Occipital lobe (tissue), 2 donors: ENCODE data around the gene KIAA1191. TPM values are rescaled to one million over a fixed set of nuclear protein-coding genes. Genes with fewer than 3 reads are reported as not detected.

Experiments
- DNase-seq: peaks from one replicate; lab custom pipeline; 2025; lab: John Stamatoyannopoulos, UW
- total RNA-seq: library from RNA; depleted of rRNA; stranded (reverse); fragments of >200 nt; gene quantifications from one replicate; pipeline ENCODE4 v1.2.3, GENCODE V29; 2014

The KIAA1191 gene
- total RNA-seq, 1 donor from 2014 or later, result 97.3 TPM

- DNase-seq, result peak; percentile 57
Measured at GRCh38 chr5:176365351-176366231, 4.0 kb upstream of the KIAA1191 start, which contains the start of gene ARL10. Gene ARL10, plus strand, starts transcription at chr5:176365487. Its CDS starts 77 bp downstream, at chr5:176365564.

- DNase-seq, result no peak
Measured at GRCh38 chr5:176364765-176365350, 3.3 kb upstream of the KIAA1191 start.

GRCh38 chr5:176362233-176362490 is 598 bp upstream of the KIAA1191 start:
- DNase-seq, result no peak

GRCh38 chr5:176360894-176361436 is 599 bp downstream of the KIAA1191 start:
- no peak for DNase-seq

DNA sequence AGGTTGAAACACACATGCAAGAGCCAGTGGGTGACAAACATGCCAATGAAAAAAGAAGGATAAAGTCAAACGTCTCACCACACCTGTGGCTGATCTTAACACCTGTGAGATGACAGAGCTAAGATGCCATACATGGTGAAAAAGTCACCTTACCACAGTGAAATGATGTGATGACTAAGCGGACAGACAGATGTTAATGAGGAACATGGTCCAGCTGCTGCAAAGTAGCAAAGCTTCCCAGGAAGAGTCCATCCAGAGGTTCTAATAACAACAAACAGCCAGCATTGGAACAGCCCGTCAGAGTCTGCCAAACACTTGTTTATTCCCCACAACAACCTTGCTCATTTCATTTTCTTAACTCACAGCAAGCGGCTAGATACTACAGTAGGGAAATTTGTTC is 1.9 kb downstream of the KIAA1191 start:
- DNase-seq, result no peak

- DNase-seq, result no peak
Measured at GRCh38 chr5:176356179-176356566, 5.4 kb downstream of the KIAA1191 start.

DNA sequence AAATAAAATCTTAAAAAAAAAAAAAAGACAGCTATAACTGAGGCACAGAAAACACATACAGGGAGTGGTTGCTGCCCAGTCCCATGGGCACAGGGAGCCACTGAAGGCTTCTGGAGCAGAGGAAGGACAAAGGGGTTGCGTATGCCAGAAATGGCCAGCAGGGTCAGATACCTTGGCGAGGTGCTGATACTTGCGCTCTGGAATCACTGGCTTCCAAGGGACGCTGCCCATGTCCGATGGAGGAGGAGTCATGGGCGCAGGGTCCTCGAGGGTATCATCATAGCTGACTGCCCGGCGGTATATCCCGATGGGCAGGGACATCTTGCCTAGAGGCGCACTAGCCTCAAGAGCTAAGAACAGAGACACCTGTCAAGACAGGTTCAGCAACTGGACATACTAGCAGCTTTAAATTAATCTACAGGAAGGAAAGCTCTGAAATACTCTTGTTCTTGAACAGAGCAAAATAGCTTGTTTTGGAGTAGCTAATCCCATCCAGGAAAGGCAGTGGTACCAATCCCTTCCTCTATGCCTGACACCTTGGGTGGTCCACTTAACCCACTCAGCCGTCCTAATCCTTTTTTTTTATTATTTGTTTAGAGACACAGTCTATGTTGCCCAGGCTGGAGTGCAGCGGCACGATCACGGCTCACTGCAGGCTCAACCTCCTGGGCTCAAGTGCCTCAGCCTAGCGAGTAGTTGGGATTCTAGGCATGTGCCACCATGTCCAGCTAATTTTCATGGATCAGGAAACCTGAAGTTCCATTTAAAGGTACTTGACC is 6.0 kb downstream of the KIAA1191 start:
- DNase-seq, result no peak

GRCh38 chr5:176353533-176353932 is 8.0 kb downstream of the KIAA1191 start:
- no peak for DNase-seq

GRCh38 chr5:176352116-176352878 is 9.3 kb downstream of the KIAA1191 start:
- DNase-seq, result no peak

DNA sequence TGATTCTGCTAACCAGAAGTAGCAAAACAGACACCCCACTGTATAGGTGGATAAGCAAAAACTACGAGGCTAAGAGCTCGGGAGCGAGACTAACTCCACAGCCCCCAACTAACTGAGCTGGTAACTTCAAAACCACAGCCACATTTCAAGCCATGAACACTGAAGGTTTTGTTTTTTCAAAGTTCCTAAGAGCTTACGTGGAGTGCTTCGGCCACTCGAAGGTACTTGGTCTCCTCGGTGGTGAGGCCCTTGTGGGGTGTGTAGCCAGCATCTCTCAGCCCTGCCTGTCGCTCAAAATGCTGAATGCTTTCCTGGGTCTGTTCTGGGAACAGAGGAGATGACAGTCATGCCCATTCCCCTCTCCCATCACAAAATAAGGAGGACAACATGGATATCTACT is 11.1 kb downstream of the KIAA1191 start:
- DNase-seq, result no peak

DNA sequence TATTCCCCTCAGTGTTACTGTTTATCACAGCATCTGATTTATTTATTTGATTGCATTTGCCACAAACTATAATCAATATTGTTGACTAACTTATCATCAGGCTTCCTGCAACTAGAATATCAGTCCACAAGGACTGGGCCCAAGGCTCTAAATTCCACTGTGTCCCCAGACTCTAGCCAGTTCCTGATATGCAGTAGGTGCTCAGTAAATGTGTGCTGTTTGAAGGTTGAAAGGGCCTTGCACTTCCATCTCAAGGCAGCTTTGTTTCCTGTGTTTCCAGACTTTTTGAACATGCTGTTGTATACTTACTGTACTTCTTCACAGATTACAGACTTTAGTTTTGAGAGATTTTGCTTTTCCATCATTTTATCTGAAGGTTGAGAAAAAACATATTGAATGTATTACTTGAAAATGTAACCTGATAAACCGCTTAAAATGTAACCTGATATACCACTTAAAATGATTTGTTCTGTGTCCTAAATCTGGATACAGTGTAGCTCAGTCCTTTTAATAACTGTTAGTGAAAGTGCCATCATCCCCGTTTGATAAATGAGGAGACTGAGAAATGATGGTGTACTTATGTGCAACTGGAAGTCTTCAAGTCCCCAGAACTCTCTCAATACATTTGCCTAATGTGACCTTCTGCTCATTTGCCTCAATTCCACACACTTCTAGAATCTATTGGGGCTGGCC is 18.7 kb downstream of the KIAA1191 start:
- DNase-seq, result no peak

GRCh38 chr5:176342158-176342483 is 19.4 kb downstream of the KIAA1191 start:
- no peak for DNase-seq

- DNase-seq, result no peak
Measured at GRCh38 chr5:176341325-176342157, 20.0 kb downstream of the KIAA1191 start.

- no peak for DNase-seq
Measured at GRCh38 chr5:176339304-176339703, 22.3 kb downstream of the KIAA1191 start.

- DNase-seq, result no peak
Measured at GRCh38 chr5:176337913-176338312, 23.7 kb downstream of the KIAA1191 start.

DNA sequence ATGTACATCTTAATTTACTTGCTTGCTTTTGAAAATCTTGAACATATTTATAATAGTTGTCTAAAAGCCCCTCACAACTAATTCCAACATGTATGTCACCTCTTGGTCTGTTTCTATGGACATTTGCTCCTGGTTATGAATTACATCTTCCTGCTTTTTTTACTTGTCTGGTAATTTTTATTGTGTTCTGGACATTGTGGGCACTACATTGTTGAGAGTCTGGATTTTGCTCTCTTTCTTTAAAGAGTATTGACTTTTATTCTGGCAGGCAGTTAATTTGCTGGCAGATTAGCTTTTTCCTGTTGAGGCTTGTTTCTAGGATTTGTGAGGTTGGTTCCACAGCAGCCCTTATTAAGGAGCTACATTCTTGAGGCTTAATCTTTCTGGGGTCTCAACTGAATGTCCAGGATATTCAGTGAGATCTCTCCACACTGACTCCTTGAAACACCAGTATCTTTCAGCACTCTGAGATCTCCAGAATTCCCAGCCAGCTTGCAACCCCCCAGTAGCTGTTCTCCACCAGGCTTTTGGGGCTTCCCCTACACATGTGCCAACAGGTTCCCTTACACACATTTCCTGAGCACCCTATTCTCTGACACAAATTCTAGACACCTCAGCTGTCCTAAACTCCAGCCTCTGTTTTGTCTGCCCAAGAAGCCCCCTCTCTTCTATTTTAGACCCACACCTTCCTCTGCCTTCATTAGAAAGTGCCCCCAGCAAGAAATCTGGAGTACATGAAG is 27.4 kb downstream of the KIAA1191 start:
- DNase-seq, result no peak

- no peak for DNase-seq
Measured at GRCh38 chr5:176320577-176320976, 41.0 kb downstream of the KIAA1191 start.

DNA sequence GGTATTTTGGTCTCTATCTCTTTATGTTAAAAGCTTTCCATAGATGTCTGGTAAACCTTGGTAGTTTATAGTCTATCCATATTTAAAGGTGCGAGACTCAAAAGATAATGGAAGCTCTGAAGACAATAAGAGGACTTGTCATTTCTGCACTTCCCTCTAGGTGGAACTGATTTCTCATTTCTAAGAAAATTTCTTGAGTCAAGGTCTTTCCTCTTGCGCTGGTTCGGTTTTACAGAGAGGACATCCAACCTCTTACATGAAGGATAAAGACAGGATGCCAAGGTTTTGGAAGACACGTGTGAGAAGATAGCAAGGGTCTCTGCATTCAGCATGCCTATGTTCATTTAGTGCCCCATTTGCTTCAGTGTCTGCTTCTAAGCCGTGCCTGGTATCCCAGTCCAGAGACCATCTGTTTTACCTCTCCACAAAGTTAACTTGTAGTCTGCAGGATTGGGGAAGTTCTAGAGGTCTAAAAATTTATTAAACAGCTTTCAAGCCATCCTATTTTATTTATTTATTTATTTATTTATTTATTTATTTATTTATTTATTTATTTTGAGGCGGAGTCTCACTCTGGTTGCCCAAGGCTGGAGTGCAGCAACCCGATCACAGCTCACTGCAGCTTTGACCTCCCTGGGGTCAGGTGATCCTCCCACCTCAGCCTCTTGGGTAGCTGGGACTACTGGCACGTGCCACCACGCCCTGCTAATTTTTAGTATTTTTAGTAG is 41.6 kb downstream of the KIAA1191 start:
- DNase-seq, result no peak
